IPS-15b (cell line): ENCODE data around the gene PTPRT.

Experiments
- H3K27me3 ChIP-seq: one replicate; pipeline ENCODE4 v1.6.1; 2013; ENCODE audit warnings: low read length; ENCODE audit not compliant: control insufficient read depth, insufficient read depth
- H3K36me3 ChIP-seq: one replicate; pipeline ENCODE4 v1.6.1; 2013; ENCODE audit warnings: low read length; ENCODE audit not compliant: control insufficient read depth, insufficient read depth
- H3K4me1 ChIP-seq: one replicate; pipeline ENCODE4 v1.6.1; 2013; ENCODE audit warnings: mild to moderate bottlenecking, low read length; ENCODE audit not compliant: control insufficient read depth, insufficient read depth
- H3K4me3 ChIP-seq: one replicate; pipeline ENCODE4 v1.5.1; 2013; ENCODE audit warnings: low read depth, low read length
- H3K9ac ChIP-seq: one replicate; pipeline ENCODE4 v1.6.1; 2013; ENCODE audit warnings: low read depth, mild to moderate bottlenecking, low read length
- H3K9me3 ChIP-seq: one replicate; pipeline ENCODE4 v1.6.1; 2013; ENCODE audit warnings: mild to moderate bottlenecking, low read length; ENCODE audit not compliant: control insufficient read depth, insufficient read depth

The PTPRT gene

GRCh38 chr20:42846784-42847490, 342.8 kb downstream of the PTPRT start:
- H3K9ac ChIP-seq = no peak overlapping the region
- H3K4me1 ChIP-seq = no peaks in the 10 kb centered on the region
- H3K9me3 ChIP-seq = no peaks in the 10 kb centered on the region
- H3K27me3 ChIP-seq = no peaks in the 10 kb centered on the region
- H3K36me3 ChIP-seq = no peaks in the 10 kb centered on the region
- no peak overlapping the region for H3K4me3 ChIP-seq

- Histone ChIP-seq H3K36me3 (no peaks in the 10 kb centered on the region), H3K4me3 (no peak overlapping the region), H3K4me1 (no peaks in the 10 kb centered on the region), H3K9ac (no peak overlapping the region), H3K9me3 (no peaks in the 10 kb centered on the region), H3K27me3 (no peaks in the 10 kb centered on the region)
Measured at GRCh38 chr20:42844751-42845150, 345.0 kb downstream of the PTPRT start.

- no peak overlapping the region for H3K9ac ChIP-seq
Measured at GRCh38 chr20:42837456-42837855, 352.2 kb downstream of the PTPRT start.

GRCh38 chr20:42836339-42836738, 353.4 kb downstream of the PTPRT start:
- H3K9me3 ChIP-seq = no peaks in the 10 kb centered on the region

More at GRCh38 chr20:42837456-42837855, 352.2 kb downstream of the PTPRT start:
- Histone ChIP-seq H3K9me3 (no peaks in the 10 kb centered on the region), H3K4me3 (no peak overlapping the region), H3K36me3 (no peaks in the 10 kb centered on the region), H3K4me1 (peaks cover 9% of the 10 kb centered on the region), H3K27me3 (no peaks in the 10 kb centered on the region)

GRCh38 chr20:42807876-42808275, 381.8 kb downstream of the PTPRT start:
- H3K9ac ChIP-seq = no peak overlapping the region
- no peaks in the 10 kb centered on the region for H3K9me3 ChIP-seq
- no peaks in the 10 kb centered on the region for H3K27me3 ChIP-seq
- H3K4me3 ChIP-seq = no peak overlapping the region
- no peaks in the 10 kb centered on the region for H3K36me3 ChIP-seq
- H3K4me1 ChIP-seq = no peaks in the 10 kb centered on the region

More at GRCh38 chr20:42836339-42836738, 353.4 kb downstream of the PTPRT start:
- Histone ChIP-seq H3K4me1 (peaks cover 9% of the 10 kb centered on the region), H3K9ac (no peak overlapping the region), H3K27me3 (no peaks in the 10 kb centered on the region), H3K4me3 (no peak overlapping the region), H3K36me3 (no peaks in the 10 kb centered on the region)

GRCh38 chr20:42795111-42795695, 394.5 kb downstream of the PTPRT start:
- Histone ChIP-seq H3K4me3 (no peak overlapping the region), H3K9me3 (no peaks in the 10 kb centered on the region), H3K4me1 (no peaks in the 10 kb centered on the region), H3K27me3 (no peaks in the 10 kb centered on the region), H3K36me3 (no peaks in the 10 kb centered on the region), H3K9ac (no peak overlapping the region)

GRCh38 chr20:42792052-42792451, 397.7 kb downstream of the PTPRT start:
- no peaks in the 10 kb centered on the region for H3K9me3 ChIP-seq
- H3K27me3 ChIP-seq = no peaks in the 10 kb centered on the region
- H3K4me1 ChIP-seq = no peaks in the 10 kb centered on the region
- H3K36me3 ChIP-seq = no peaks in the 10 kb centered on the region
- no peak overlapping the region for H3K9ac ChIP-seq
- no peak overlapping the region for H3K4me3 ChIP-seq

- H3K4me1 ChIP-seq = no peaks in the 10 kb centered on the region
- H3K36me3 ChIP-seq = no peaks in the 10 kb centered on the region
Measured at GRCh38 chr20:42790111-42790510, 399.6 kb downstream of the PTPRT start.

GRCh38 chr20:42788707-42789106, 401.0 kb downstream of the PTPRT start:
- no peaks in the 10 kb centered on the region for H3K4me1 ChIP-seq
- H3K27me3 ChIP-seq = no peaks in the 10 kb centered on the region
- H3K9ac ChIP-seq = no peak overlapping the region
- H3K4me3 ChIP-seq = no peak overlapping the region
- no peaks in the 10 kb centered on the region for H3K9me3 ChIP-seq
- no peaks in the 10 kb centered on the region for H3K36me3 ChIP-seq

More at GRCh38 chr20:42790111-42790510, 399.6 kb downstream of the PTPRT start:
- H3K4me3 ChIP-seq = no peak overlapping the region
- H3K27me3 ChIP-seq = no peaks in the 10 kb centered on the region
- no peak overlapping the region for H3K9ac ChIP-seq
- no peaks in the 10 kb centered on the region for H3K9me3 ChIP-seq

- Histone ChIP-seq H3K27me3 (no peaks in the 10 kb centered on the region), H3K36me3 (no peaks in the 10 kb centered on the region), H3K4me1 (no peaks in the 10 kb centered on the region), H3K4me3 (no peak overlapping the region), H3K9me3 (no peaks in the 10 kb centered on the region), H3K9ac (no peak overlapping the region)
Measured at GRCh38 chr20:42785041-42785440, 404.7 kb downstream of the PTPRT start.

GRCh38 chr20:42779216-42779615, 410.5 kb downstream of the PTPRT start:
- no peaks in the 10 kb centered on the region for H3K36me3 ChIP-seq
- no peak overlapping the region for H3K9ac ChIP-seq
- H3K4me3 ChIP-seq = no peak overlapping the region
- no peaks in the 10 kb centered on the region for H3K9me3 ChIP-seq
- no peaks in the 10 kb centered on the region for H3K27me3 ChIP-seq
- no peaks in the 10 kb centered on the region for H3K4me1 ChIP-seq

- Histone ChIP-seq H3K9ac (no peak overlapping the region), H3K9me3 (no peaks in the 10 kb centered on the region), H3K36me3 (no peaks in the 10 kb centered on the region), H3K4me1 (no peaks in the 10 kb centered on the region), H3K4me3 (no peak overlapping the region), H3K27me3 (no peaks in the 10 kb centered on the region)
Measured at GRCh38 chr20:42775866-42776265, 413.8 kb downstream of the PTPRT start.
